Upper lobe of right lung (tissue), 1 donor: ENCODE measurements around the gene GRID1. TPM values are rescaled to one million over a fixed set of nuclear protein-coding genes. Genes with fewer than 3 reads are reported as not detected.

Experiments used
- ATAC-seq: fragments of 200-7000 bp; cut with Tn5 transposase; one replicate; pipeline ENCODE4 v1.9.1; 2020; ENCODE audit warnings: mild to moderate bottlenecking, moderate library complexity
- DNase-seq: peaks from one replicate; pipeline ENCODE4 v3.0.0-alpha.2; 2020
- H3K27ac ChIP-seq: fragments of 200-600 bp; one replicate; pipeline ENCODE4 v1.8.0; 2022
- H3K27me3 ChIP-seq: fragments of 200-600 bp; one replicate; pipeline ENCODE4 v1.8.0; 2022; ENCODE audit warnings: mild to moderate bottlenecking
- H3K36me3 ChIP-seq: fragments of 200-600 bp; one replicate; pipeline ENCODE4 v1.8.0; 2022
- H3K4me1 ChIP-seq: fragments of 200-600 bp; one replicate; pipeline ENCODE4 v1.8.0; 2022
- H3K4me3 ChIP-seq: fragments of 200-600 bp; one replicate; pipeline ENCODE4 v1.8.0; 2022; ENCODE audit warnings: mild to moderate bottlenecking
- H3K9me3 ChIP-seq: fragments of 200-600 bp; one replicate; pipeline ENCODE4 v1.8.0; 2022
- CTCF ChIP-seq: fragments of 200-600 bp; IDR thresholded peaks from one replicate; pipeline ENCODE4 v1.8.0; 2022; ENCODE audit warnings: antibody characterized with exemption
- intact Hi-C: fragments of 100-400 bp; cut with DNase I; formaldehyde crosslinking; loops from one replicate; pipeline ENCODE4 v1.11.0; 2022
- total RNA-seq: library from RNA; stranded (reverse); fragmentation: NEBNext Ultra II Directional; extraction: Animal tissue kit (Norgen Biotek cat#: 25700); gene quantifications from one replicate; pipeline ENCODE4 v1.2.1, GENCODE V29; 2021
- donor health status: DM: no; HTN: yes; CAD: no; lungs with severe emphysema.

Gene GRID1
- total RNA-seq, 1 donor from 2014 or later: 3.0 TPM

- Histone ChIP-seq H3K9me3 (no peaks in the 10 kb centered on the region), H3K4me3 (no peak overlapping the region), H3K4me1 (no peaks in the 10 kb centered on the region), H3K27ac (no peak overlapping the region), H3K27me3 (no peaks in the 10 kb centered on the region), H3K36me3 (no peaks in the 10 kb centered on the region)
- TF ChIP-seq CTCF: no peak
- intact Hi-C loops: no loop called here
- DNase-seq: no peak
- no peak for ATAC-seq
These were observed 709.0 kb downstream of the GRID1 start for GRCh38 chr10:85657476-85658113.

DNA sequence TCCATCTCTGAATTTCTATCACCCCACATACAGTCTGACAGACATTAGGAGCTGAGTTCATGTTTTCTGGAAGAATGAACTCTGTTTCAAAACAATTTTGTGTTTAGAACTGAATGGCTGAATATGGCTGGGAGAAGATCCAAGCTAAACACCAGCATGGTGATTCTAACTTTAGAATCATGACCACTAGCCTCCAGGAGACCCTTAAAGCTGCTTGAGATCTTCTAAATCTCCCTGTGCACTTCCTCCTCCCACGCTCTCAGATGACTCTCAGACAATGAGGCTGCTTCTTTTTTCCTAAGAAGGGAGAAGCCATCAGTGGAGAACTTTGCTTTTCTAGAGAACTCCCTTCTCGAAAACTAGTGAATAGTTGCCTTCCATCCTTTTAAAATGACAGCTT lies 711.2 kb downstream of the GRID1 start:
- Histone ChIP-seq H3K4me1 (no peaks in the 10 kb centered on the region), H3K27me3 (no peaks in the 10 kb centered on the region), H3K36me3 (no peaks in the 10 kb centered on the region), H3K9me3 (no peaks in the 10 kb centered on the region), H3K4me3 (no peak overlapping the region), H3K27ac (no peak overlapping the region)
- no peak for TF ChIP-seq CTCF
- ATAC-seq (no peak), DNase-seq (no peak)
- intact Hi-C loops: no loop called here

GRCh38 chr10:85651497-85651882 lies 715.1 kb downstream of the GRID1 start:
- DNase-seq: no peak
- intact Hi-C loops: no loop called here

DNA sequence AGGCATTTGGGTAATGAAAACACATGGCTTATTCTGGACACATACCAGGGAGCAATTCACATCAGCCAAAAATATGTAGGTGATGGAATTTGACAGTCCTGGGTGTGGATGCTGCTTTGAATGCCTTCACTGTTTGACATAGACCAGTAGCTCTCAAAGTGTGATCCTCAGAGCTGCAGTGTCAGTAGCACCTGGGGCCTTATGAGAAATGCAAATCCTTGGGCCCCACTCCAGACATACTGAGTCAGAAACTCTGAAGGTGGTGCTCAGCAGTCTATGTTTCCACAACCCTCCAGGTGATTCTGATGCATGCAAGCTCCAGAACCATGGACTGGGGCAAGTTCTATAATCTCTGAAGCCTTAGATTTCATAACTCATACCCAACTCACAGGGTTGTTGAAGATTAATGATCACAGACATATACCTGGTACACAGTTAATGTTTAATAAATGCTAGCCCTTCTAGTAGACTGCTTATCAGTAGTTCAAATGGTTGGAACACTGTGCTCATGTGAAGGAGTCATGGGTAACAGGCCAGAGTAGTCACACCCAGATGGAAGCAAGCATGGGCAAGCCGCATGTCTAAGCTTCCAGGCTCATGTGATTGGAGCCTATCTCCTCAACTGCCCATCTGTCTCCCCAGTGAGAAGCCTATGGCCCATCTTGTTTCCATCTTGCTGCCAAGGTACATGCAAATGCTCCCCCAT lies 715.7 kb downstream of the GRID1 start:
- Histone ChIP-seq H3K27me3 (no peaks in the 10 kb centered on the region), H3K4me1 (no peaks in the 10 kb centered on the region), H3K9me3 (no peaks in the 10 kb centered on the region), H3K36me3 (no peaks in the 10 kb centered on the region), H3K27ac (no peak overlapping the region), H3K4me3 (no peak overlapping the region)
- ATAC-seq (peak; percentile 45), DNase-seq (no peak)
- intact Hi-C loops: no loop called here
- no peak for TF ChIP-seq CTCF

More at GRCh38 chr10:85651497-85651882, 715.1 kb downstream of the GRID1 start:
- H3K4me1 ChIP-seq: no peaks in the 10 kb centered on the region
- ATAC-seq: no peak
- no peaks in the 10 kb centered on the region for H3K36me3 ChIP-seq
- H3K9me3 ChIP-seq: no peaks in the 10 kb centered on the region
- no peak overlapping the region for H3K4me3 ChIP-seq
- no peak for TF ChIP-seq CTCF
- H3K27ac ChIP-seq: no peak overlapping the region
- no peaks in the 10 kb centered on the region for H3K27me3 ChIP-seq

- H3K27ac ChIP-seq: no peak overlapping the region
- intact Hi-C loops: no loop called here
- no peaks in the 10 kb centered on the region for H3K27me3 ChIP-seq
- H3K9me3 ChIP-seq: no peaks in the 10 kb centered on the region
- DNase-seq: no peak
- TF ChIP-seq CTCF: no peak
- H3K4me1 ChIP-seq: no peaks in the 10 kb centered on the region
- no peak overlapping the region for H3K4me3 ChIP-seq
- ATAC-seq: no peak
- no peaks in the 10 kb centered on the region for H3K36me3 ChIP-seq
These were observed 717.1 kb downstream of the GRID1 start for GRCh38 chr10:85649461-85649860.
